Activated naive CD8-positive, alpha-beta T cell treated with anti-CD3 and anti-CD28 coated beads, Interleukin-2, amount 50 U/mL, for 16 hours (primary cell): ENCODE measurements around the gene ANKRD53.
A peak's percentile ranks its signal among the peaks of the same experiment; 100 is the strongest.
"Not testable (repeated sequence)": the region's sequence is repeated elsewhere in the genome, so short reads cannot be mapped to it uniquely, and the experiment has no call there.

ENCODE experiments used
- DNase-seq: peaks from one replicate; pipeline ENCODE4 v3.0.0-alpha.2; 2020; ENCODE audit warnings: low read depth, low spot score

Gene ANKRD53

GRCh38 chr2:70991142-70991541, 12.7 kb downstream of the ANKRD53 start:
- no peak for DNase-seq

GRCh38 chr2:70991742-70992141, 13.3 kb downstream of the ANKRD53 start:
- DNase-seq: no peak

- DNase-seq: no peak
Measured at GRCh38 chr2:70992945-70993853, 14.8 kb downstream of the ANKRD53 start.

- no peak for DNase-seq
Measured at GRCh38 chr2:70994009-70994698, 15.7 kb downstream of the ANKRD53 start.

- peak; percentile 84 for DNase-seq
Measured at GRCh38 chr2:70994699-70995425, 16.4 kb downstream of the ANKRD53 start, which contains the start of gene TEX261. TEX261 (minus strand) TSS chr2:70994873; CDS start chr2:70994757, 116 bp downstream.

- no peak for DNase-seq
Measured at GRCh38 chr2:70995426-70995729, 16.9 kb downstream of the ANKRD53 start.

GRCh38 chr2:70998885-70999284, 20.5 kb downstream of the ANKRD53 start:
- not testable (repeated sequence) for DNase-seq

GRCh38 chr2:70999362-70999761, 20.9 kb downstream of the ANKRD53 start:
- DNase-seq: no peak

GRCh38 chr2:70999931-71000330, 21.5 kb downstream of the ANKRD53 start:
- not testable (repeated sequence) for DNase-seq

GRCh38 chr2:71000780-71001591, 22.6 kb downstream of the ANKRD53 start:
- peak; percentile 68 for DNase-seq

GRCh38 chr2:71001592-71001927, 23.1 kb downstream of the ANKRD53 start:
- no peak for DNase-seq

- DNase-seq: no peak
Measured at GRCh38 chr2:71001981-71002570, 23.6 kb downstream of the ANKRD53 start.

GRCh38 chr2:71003396-71003795, 25.0 kb downstream of the ANKRD53 start:
- DNase-seq: no peak

- no peak for DNase-seq
Measured at GRCh38 chr2:71003966-71004755, 25.7 kb downstream of the ANKRD53 start.

GRCh38 chr2:71004857-71005256, 26.4 kb downstream of the ANKRD53 start:
- no peak for DNase-seq

GRCh38 chr2:71005271-71006202, 27.1 kb downstream of the ANKRD53 start:
- no peak for DNase-seq

GRCh38 chr2:71006323-71006722, 27.9 kb downstream of the ANKRD53 start:
- DNase-seq: no peak

- no peak for DNase-seq
Measured at GRCh38 chr2:71006955-71007799, 28.7 kb downstream of the ANKRD53 start.
